Immature natural killer cell (primary cell): ENCODE data around the gene LGR6. TPM values are rescaled to one million over a fixed set of nuclear protein-coding genes. Genes with fewer than 3 reads are reported as not detected.
A peak's percentile ranks its signal among the peaks of the same experiment; 100 is the strongest.
"Not testable (repeated sequence)": the region's sequence is repeated elsewhere in the genome, so short reads cannot be mapped to it uniquely, and the experiment has no call there.

Experiments used
- DNase-seq, 3 donors: peaks; one replicate each; pipeline ENCODE4 v3.0.0; 2022; ENCODE audit warnings: mixed read lengths in 1 of 3
- H3K27ac Mint-ChIP-seq, 6 donors: one replicate each; pipeline ENCODE4 v1.8.0; 2020; ENCODE audit warnings: mixed read lengths in 6 of 6, mild to moderate bottlenecking in 5 of 6, inconsistent platforms in 4 of 6, moderate library complexity in 3 of 6
- H3K27me3 Mint-ChIP-seq, 3 donors: one replicate each; pipeline ENCODE4 v1.8.0; 2020 to 2021; ENCODE audit warnings: low read depth in 3 of 3, mild to moderate bottlenecking in 3 of 3, mixed read lengths in 3 of 3, moderate library complexity in 3 of 3, inconsistent platforms in 1 of 3
- H3K36me3 Mint-ChIP-seq, 3 donors: one replicate each; pipeline ENCODE4 v1.8.0; 2020; ENCODE audit warnings: mixed read lengths in 3 of 3, inconsistent platforms in 2 of 3, mild to moderate bottlenecking in 2 of 3
- H3K4me1 Mint-ChIP-seq, 2 donors: one replicate each; pipeline ENCODE4 v1.8.0; 2020; ENCODE audit warnings: inconsistent platforms in 2 of 2, mild to moderate bottlenecking in 2 of 2, mixed read lengths in 2 of 2, moderate library complexity in 1 of 2
- H3K4me3 Mint-ChIP-seq, 5 donors: one replicate each; pipeline ENCODE4 v1.8.0; 2020; ENCODE audit warnings: mild to moderate bottlenecking in 5 of 5, mixed read lengths in 5 of 5, inconsistent platforms in 3 of 5, moderate library complexity in 3 of 5
- H3K9me3 Mint-ChIP-seq, 6 donors: one replicate each; pipeline ENCODE4 v1.8.0; 2020; ENCODE audit warnings: mild to moderate bottlenecking in 6 of 6, mixed read lengths in 6 of 6, inconsistent platforms in 4 of 6, moderate library complexity in 3 of 6
- polyA plus RNA-seq, 3 donors: library from polyadenylated mRNA; unstranded; fragments of 300-500 nt; fragmentation: Illumina TruSeq; gene quantifications; one replicate each; pipeline ENCODE4 v1.2.3, GENCODE V29; 2021

The LGR6 gene
- polyA plus RNA-seq, 3 donors from 2014 or later = 10.9 to 26.8 (median 21.1) TPM

- H3K4me1 Mint-ChIP-seq = peaks cover 15 to 22% of the 10 kb centered on the region in 2 donors
- peak overlapping the region; percentile 34 to 89 (median 74) for H3K27ac Mint-ChIP-seq
- H3K4me3 Mint-ChIP-seq = peak overlapping the region in 4 of 5 donors; percentile 2 to 59 (median 19)
- peaks cover 0 to 4% (median 0%) of the 10 kb centered on the region in 3 donors for H3K36me3 Mint-ChIP-seq
- no peaks in the 10 kb centered on the region for H3K9me3 Mint-ChIP-seq
- peak; percentile 10 to 22 (median 10) for DNase-seq
- H3K27me3 Mint-ChIP-seq = peaks cover 0 to 1% (median 0%) of the 10 kb centered on the region in 3 donors
These were observed 61.1 kb downstream of the LGR6 start for GRCh38 chr1:202254454-202255252.

GRCh38 chr1:202255343-202255742 is 61.7 kb downstream of the LGR6 start:
- peaks cover 0 to 4% (median 0%) of the 10 kb centered on the region in 3 donors for H3K36me3 Mint-ChIP-seq
- peak overlapping the region in 1 of 5 donors; percentile 36 for H3K4me3 Mint-ChIP-seq
- H3K27me3 Mint-ChIP-seq = peaks cover 0 to 1% (median 0%) of the 10 kb centered on the region in 3 donors
- peaks cover 15 to 21% of the 10 kb centered on the region in 2 donors for H3K4me1 Mint-ChIP-seq
- no peaks in the 10 kb centered on the region for H3K9me3 Mint-ChIP-seq
- peak overlapping the region in 5 of 6 donors; percentile 34 to 89 (median 69) for H3K27ac Mint-ChIP-seq
- no peak for DNase-seq

- Mint-ChIP-seq H3K36me3 (peaks cover 4 to 14% (median 6%) of the 10 kb centered on the region in 3 donors), H3K4me1 (peaks cover 10 to 16% of the 10 kb centered on the region in 2 donors), H3K27ac (no peak overlapping the region), H3K9me3 (peaks cover 0 to 1% (median 0%) of the 10 kb centered on the region in 6 donors), H3K27me3 (peaks cover 0 to 2% (median 0%) of the 10 kb centered on the region in 3 donors), H3K4me3 (no peak overlapping the region)
- no peak for DNase-seq
These were observed 66.1 kb downstream of the LGR6 start for GRCh38 chr1:202259705-202260104.

GRCh38 chr1:202261209-202261958 is 67.8 kb downstream of the LGR6 start:
- Mint-ChIP-seq H3K27ac (peak overlapping the region in 1 of 6 donors; percentile 22), H3K36me3 (peaks cover 6 to 14% (median 7%) of the 10 kb centered on the region in 3 donors)
- not testable (repeated sequence) for H3K4me1 Mint-ChIP-seq, H3K4me3 Mint-ChIP-seq, DNase-seq, H3K27me3 Mint-ChIP-seq, H3K9me3 Mint-ChIP-seq

- peak overlapping the region in 1 of 6 donors; percentile 0 for H3K27ac Mint-ChIP-seq
- H3K4me1 Mint-ChIP-seq = peaks cover 0 to 5% of the 10 kb centered on the region in 2 donors
- H3K9me3 Mint-ChIP-seq = peaks cover 0 to 1% (median 0%) of the 10 kb centered on the region in 6 donors
- H3K36me3 Mint-ChIP-seq = peaks cover 9 to 15% (median 10%) of the 10 kb centered on the region in 3 donors
- no peak overlapping the region for H3K4me3 Mint-ChIP-seq
- H3K27me3 Mint-ChIP-seq = peaks cover 0 to 6% (median 1%) of the 10 kb centered on the region in 3 donors
- DNase-seq = no peak
These were observed 70.0 kb downstream of the LGR6 start for GRCh38 chr1:202263628-202264027.

GRCh38 chr1:202264300-202264699 is 70.7 kb downstream of the LGR6 start:
- DNase-seq = no peak
- H3K36me3 Mint-ChIP-seq = peaks cover 9 to 15% (median 10%) of the 10 kb centered on the region in 3 donors
- peaks cover 0 to 1% (median 0%) of the 10 kb centered on the region in 6 donors for H3K9me3 Mint-ChIP-seq
- peaks cover 0 to 5% of the 10 kb centered on the region in 2 donors for H3K4me1 Mint-ChIP-seq
- peaks cover 0 to 6% (median 1%) of the 10 kb centered on the region in 3 donors for H3K27me3 Mint-ChIP-seq
- no peak overlapping the region for H3K4me3 Mint-ChIP-seq
- no peak overlapping the region for H3K27ac Mint-ChIP-seq

GRCh38 chr1:202264726-202265125 is 71.1 kb downstream of the LGR6 start:
- H3K9me3 Mint-ChIP-seq = peaks cover 0 to 1% (median 0%) of the 10 kb centered on the region in 6 donors
- peaks cover 0 to 5% of the 10 kb centered on the region in 2 donors for H3K4me1 Mint-ChIP-seq
- peaks cover 9 to 15% (median 10%) of the 10 kb centered on the region in 3 donors for H3K36me3 Mint-ChIP-seq
- H3K27ac Mint-ChIP-seq = no peak overlapping the region
- DNase-seq = no peak
- H3K4me3 Mint-ChIP-seq = no peak overlapping the region
- H3K27me3 Mint-ChIP-seq = peaks cover 0 to 6% (median 1%) of the 10 kb centered on the region in 3 donors

- Mint-ChIP-seq H3K27me3 (peaks cover 1 to 6% (median 2%) of the 10 kb centered on the region in 3 donors), H3K27ac (peak overlapping the region in 2 of 6 donors; percentile 9 to 24), H3K36me3 (peaks cover 9 to 15% (median 10%) of the 10 kb centered on the region in 3 donors), H3K4me3 (peak overlapping the region in 1 of 5 donors; percentile 17), H3K9me3 (no peaks in the 10 kb centered on the region), H3K4me1 (peaks cover 0 to 5% of the 10 kb centered on the region in 2 donors)
- no peak for DNase-seq
These were observed 72.6 kb downstream of the LGR6 start for GRCh38 chr1:202266061-202266765.

GRCh38 chr1:202268032-202268431 is 74.4 kb downstream of the LGR6 start:
- no peak for DNase-seq
- Mint-ChIP-seq H3K4me1 (peaks cover 0 to 10% of the 10 kb centered on the region in 2 donors), H3K36me3 (peaks cover 5 to 14% (median 10%) of the 10 kb centered on the region in 3 donors), H3K27ac (peak overlapping the region in 1 of 6 donors; percentile 40), H3K4me3 (no peak overlapping the region), H3K9me3 (no peaks in the 10 kb centered on the region), H3K27me3 (peaks cover 1 to 7% (median 2%) of the 10 kb centered on the region in 3 donors)

- Mint-ChIP-seq H3K27me3 (peaks cover 1 to 6% (median 2%) of the 10 kb centered on the region in 3 donors), H3K4me3 (no peak overlapping the region), H3K9me3 (no peaks in the 10 kb centered on the region), H3K36me3 (peaks cover 4 to 10% (median 5%) of the 10 kb centered on the region in 3 donors), H3K4me1 (peaks cover 0 to 12% of the 10 kb centered on the region in 2 donors), H3K27ac (peak overlapping the region in 2 of 6 donors; percentile 28 to 49)
- no peak for DNase-seq
These were observed 75.2 kb downstream of the LGR6 start for GRCh38 chr1:202268817-202269216.

GRCh38 chr1:202270871-202271326 is 77.3 kb downstream of the LGR6 start:
- H3K4me1 Mint-ChIP-seq = peaks cover 0 to 12% of the 10 kb centered on the region in 2 donors
- H3K4me3 Mint-ChIP-seq = no peak overlapping the region
- H3K36me3 Mint-ChIP-seq = peaks cover 4 to 14% (median 10%) of the 10 kb centered on the region in 3 donors
- H3K9me3 Mint-ChIP-seq = no peaks in the 10 kb centered on the region
- no peak for DNase-seq
- peaks cover 0 to 5% (median 2%) of the 10 kb centered on the region in 3 donors for H3K27me3 Mint-ChIP-seq
- H3K27ac Mint-ChIP-seq = no peak overlapping the region

GRCh38 chr1:202272103-202272845 is 78.7 kb downstream of the LGR6 start:
- no peak for DNase-seq
- no peaks in the 10 kb centered on the region for H3K9me3 Mint-ChIP-seq
- peaks cover 0 to 10% (median 5%) of the 10 kb centered on the region in 3 donors for H3K36me3 Mint-ChIP-seq
- peak overlapping the region in 3 of 6 donors; percentile 2 to 46 (median 31) for H3K27ac Mint-ChIP-seq
- peaks cover 0 to 9% of the 10 kb centered on the region in 2 donors for H3K4me1 Mint-ChIP-seq
- peaks cover 1 to 3% (median 2%) of the 10 kb centered on the region in 3 donors for H3K27me3 Mint-ChIP-seq
- no peak overlapping the region for H3K4me3 Mint-ChIP-seq
